Sigmoid colon (tissue), 7 donors: ENCODE data around the gene SDK2. TPM values are rescaled to one million over a fixed set of nuclear protein-coding genes. Genes with fewer than 3 reads are reported as not detected.

Source experiments
- DNase-seq: peaks from one replicate; pipeline ENCODE4 v3.0.0-alpha.2; 2019
- H3K27ac ChIP-seq, 4 donors: fragments of 200-600 bp; sonication (generic); one replicate each; pipeline ENCODE4 v1.5.1; 2016 to 2019; ENCODE audit warnings: mild to moderate bottlenecking in 1 of 4
- H3K27me3 ChIP-seq, 3 donors: fragments of 200-600 bp; sonication (generic); one replicate each; pipeline ENCODE4 v1.5.1; 2019; ENCODE audit warnings: mild to moderate bottlenecking in 1 of 3
- H3K36me3 ChIP-seq, 4 donors: fragments of 200-600 bp; sonication (generic); one replicate each; pipeline ENCODE4 v1.5.1; 2016 to 2019
- H3K4me1 ChIP-seq, 4 donors: fragments of 200-600 bp; sonication (generic); one replicate each; pipeline ENCODE4 v1.5.1; 2017 to 2019
- H3K4me3 ChIP-seq, 4 donors: fragments of 200-600 bp; sonication (generic); one replicate each; pipeline ENCODE4 v1.5.1; 2017 to 2019; ENCODE audit warnings: mild to moderate bottlenecking in 2 of 4, moderate library complexity in 1 of 4
- H3K9me3 ChIP-seq, 4 donors: fragments of 200-600 bp in 3 of 4; sonication (generic) in 3 of 4; one replicate each; pipeline versions ENCODE4 v1.5.1 to v1.6.1; 2013 to 2019
- CTCF ChIP-seq, 4 experiments: fragments of 450-650 bp in 3 of 4; fragments of 200-600 bp in 1 of 4; IDR thresholded peaks; one replicate each; pipeline ENCODE4 v1.5.1; 2016 to 2019; ENCODE audit warnings: antibody characterized with exemption in 4 of 4, mild to moderate bottlenecking in 3 of 4, moderate library complexity in 2 of 4
- EP300 ChIP-seq, 4 donors: sonication (generic); formaldehyde crosslinking; IDR thresholded peaks; one replicate each; pipeline ENCODE4 v1.6.1; 2017; ENCODE audit warnings: antibody characterized with exemption in 4 of 4
- POLR2A ChIP-seq, 2 donors: fragments of 450-650 bp; IDR thresholded peaks; one replicate each; pipeline ENCODE4 v1.6.1; 2016; ENCODE audit warnings: antibody characterized with exemption in 2 of 2, mild to moderate bottlenecking in 2 of 2, moderate library complexity in 2 of 2
- POLR2AphosphoS5 ChIP-seq, 4 donors: sonication (generic); formaldehyde crosslinking; IDR thresholded peaks; one replicate each; pipeline ENCODE4 v1.6.1; 2017; ENCODE audit warnings: antibody characterized with exemption in 4 of 4
- WGBS, 2 donors: extraction: QIAGEN DNeasy Blood & Tissue Kit; methylation state at CpG; one replicate each; pipeline ENCODE4 v1.1.7; 2013; 5-methylcytosine and 5-hydroxymethylcytosine counted together
- intact Hi-C: fragments of 100-400 bp; cut with DNase I; formaldehyde crosslinking; loops from one replicate; pipeline ENCODE4 v1.15.1; 2023
- polyA plus RNA-seq, 3 donors: library from polyadenylated mRNA; stranded (reverse); fragments of 200-250 nt; gene quantifications; one replicate each; pipeline ENCODE4 v1.2.3, GENCODE V29; 2013
- total RNA-seq, 4 donors: library from RNA; depleted of rRNA; stranded (reverse); fragments of >200 nt; gene quantifications; one replicate each; pipeline ENCODE4 v1.1.0, GENCODE V29; 2016
- donor health status: healthy with polysubstance abuse.
- donor health status: Bipolar disorder and iron deficiency.
- donor health status: healthy.

SDK2 gene
- total and polyA plus RNA-seq, 7 donors: under 0.01 to 1.9 (median 0.71) TPM

- WGBS, 2 donors: 93% methylated on average over 3 of the region's 3 CpGs
- Histone ChIP-seq H3K27me3 (no peaks in the 10 kb centered on the region), H3K36me3 (no peaks in the 10 kb centered on the region), H3K4me3 (no peak overlapping the region), H3K27ac (no peak overlapping the region), H3K9me3 (peaks cover 0 to 4% (median 0%) of the 10 kb centered on the region in 4 donors), H3K4me1 (no peaks in the 10 kb centered on the region)
- intact Hi-C loops: no loop called here
- no peak for TF ChIP-seq EP300 (IDR thresholded peaks at IDR 0.05)
- no peak for TF ChIP-seq POLR2A (IDR thresholded peaks at IDR 0.05)
- no peak for TF ChIP-seq CTCF (IDR thresholded peaks at IDR 0.05)
- no peak for TF ChIP-seq POLR2AphosphoS5 (IDR thresholded peaks at IDR 0.05)
- DNase-seq: no peak
Observed at GRCh38 chr17:73452009-73452408, 192.2 kb downstream of the SDK2 start.

GRCh38 chr17:73447319-73447718 lies 196.9 kb downstream of the SDK2 start:
- no peaks in the 10 kb centered on the region for H3K4me1 ChIP-seq
- TF ChIP-seq POLR2A (IDR thresholded peaks at IDR 0.05) (no peak), EP300 (IDR thresholded peaks at IDR 0.05) (no peak), POLR2AphosphoS5 (IDR thresholded peaks at IDR 0.05) (no peak), CTCF (IDR thresholded peaks at IDR 0.05) (no peak)
- intact Hi-C loops: no loop called here
- DNase-seq: no peak
- WGBS, 2 donors: 82 to 91% methylated on average over 18 of the region's 18 CpGs
- H3K4me3 ChIP-seq: no peak overlapping the region
- H3K27ac ChIP-seq: no peak overlapping the region
- no peaks in the 10 kb centered on the region for H3K36me3 ChIP-seq
- no peaks in the 10 kb centered on the region for H3K27me3 ChIP-seq
- no peaks in the 10 kb centered on the region for H3K9me3 ChIP-seq

- no peak for TF ChIP-seq POLR2AphosphoS5 (IDR thresholded peaks at IDR 0.05)
- no peak for TF ChIP-seq CTCF (IDR thresholded peaks at IDR 0.05)
- no peak for TF ChIP-seq POLR2A (IDR thresholded peaks at IDR 0.05)
- TF ChIP-seq EP300 (IDR thresholded peaks at IDR 0.05): no peak
- Histone ChIP-seq H3K36me3 (no peaks in the 10 kb centered on the region), H3K4me3 (no peak overlapping the region), H3K27ac (no peak overlapping the region), H3K27me3 (no peaks in the 10 kb centered on the region), H3K9me3 (no peaks in the 10 kb centered on the region), H3K4me1 (no peaks in the 10 kb centered on the region)
- DNase-seq: no peak
- intact Hi-C loops: no loop called here
- 75 to 77% methylated on average over 9 of the region's 9 CpGs for WGBS, 2 donors
Observed at GRCh38 chr17:73446617-73447016, 197.6 kb downstream of the SDK2 start.

- H3K27ac ChIP-seq: no peak overlapping the region
- H3K4me3 ChIP-seq: no peak overlapping the region
- no peak for DNase-seq
- H3K4me1 ChIP-seq: no peaks in the 10 kb centered on the region
- no peaks in the 10 kb centered on the region for H3K27me3 ChIP-seq
- H3K9me3 ChIP-seq: no peaks in the 10 kb centered on the region
- WGBS, 2 donors: 89 to 90% methylated on average over 7 of the region's 7 CpGs
- intact Hi-C loops: no loop called here
- no peaks in the 10 kb centered on the region for H3K36me3 ChIP-seq
- no peak for TF ChIP-seq EP300 (IDR thresholded peaks at IDR 0.05)
- no peak for TF ChIP-seq POLR2AphosphoS5 (IDR thresholded peaks at IDR 0.05)
- no peak for TF ChIP-seq CTCF (IDR thresholded peaks at IDR 0.05)
- no peak for TF ChIP-seq POLR2A (IDR thresholded peaks at IDR 0.05)
Observed at GRCh38 chr17:73445466-73445865, 198.8 kb downstream of the SDK2 start.

GRCh38 chr17:73444021-73444420 lies 200.2 kb downstream of the SDK2 start:
- no peak overlapping the region for H3K4me3 ChIP-seq
- no peak overlapping the region for H3K27ac ChIP-seq
- TF ChIP-seq POLR2AphosphoS5 (IDR thresholded peaks at IDR 0.05) (no peak), POLR2A (IDR thresholded peaks at IDR 0.05) (no peak), CTCF (IDR thresholded peaks at IDR 0.05) (no peak), EP300 (IDR thresholded peaks at IDR 0.05) (no peak)

More at GRCh38 chr17:73444021-73444420, 200.2 kb downstream of the SDK2 start:
- Histone ChIP-seq H3K9me3 (no peaks in the 10 kb centered on the region), H3K36me3 (no peaks in the 10 kb centered on the region), H3K4me1 (no peaks in the 10 kb centered on the region), H3K27me3 (no peaks in the 10 kb centered on the region)
- WGBS, 2 donors: 93 to 95% methylated on average over 8 of the region's 8 CpGs
- intact Hi-C loops: no loop called here
- no peak for DNase-seq
